CD14-positive monocyte (primary cell): Measurements from ENCODE around the gene CDK5RAP2. TPM values are rescaled to one million over a fixed set of nuclear protein-coding genes. Genes with fewer than 3 reads are reported as not detected.

Experiments
- DNase-seq, 3 donors: peaks; one replicate each; pipeline ENCODE4 v3.0.0-alpha.2; 2011 to 2022
- H2AFZ ChIP-seq: 2 replicates; pipeline ENCODE4 v1.6.0; 2012; ENCODE audit warnings: mild to moderate bottlenecking, low read depth, low read length, inconsistent platforms; ENCODE audit not compliant: insufficient read depth, poor library complexity, severe bottlenecking
- H3K27ac ChIP-seq, 2 donors: 1 replicate in 1 of 2; 2 replicates in 1 of 2; pipeline ENCODE4 v1.5.1; 2012 to 2013; ENCODE audit warnings: low read length in 2 of 2, control low read depth in 1 of 2, inconsistent platforms in 1 of 2, low read depth in 1 of 2, mild to moderate bottlenecking in 1 of 2
- H3K27me3 ChIP-seq, 2 donors: one replicate each; pipeline versions ENCODE4 v1.6.0 to v1.6.1; 2011 to 2013; ENCODE audit warnings: low read length in 2 of 2; ENCODE audit not compliant: control insufficient read depth in 2 of 2, insufficient read depth in 2 of 2
- H3K36me3 ChIP-seq, 2 donors: replicated peaks in 1 of 2; 1 replicate in 1 of 2; 2 replicates in 1 of 2; pipeline versions ENCODE4 v1.5.1 to v1.6.1; 2012 to 2013; ENCODE audit warnings: low read length in 2 of 2, control low read depth in 1 of 2, inconsistent platforms in 1 of 2, mild to moderate bottlenecking in 1 of 2; ENCODE audit not compliant: insufficient read depth in 2 of 2, control insufficient read depth in 1 of 2
- H3K4me1 ChIP-seq, 2 donors: 1 replicate in 1 of 2; 2 replicates in 1 of 2; pipeline versions ENCODE4 v1.5.1 to v1.6.1; 2012 to 2013; ENCODE audit warnings: low read length in 2 of 2, control low read depth in 1 of 2, inconsistent platforms in 1 of 2, mild to moderate bottlenecking in 1 of 2, moderate library complexity in 1 of 2; ENCODE audit not compliant: insufficient read depth in 2 of 2, control insufficient read depth in 1 of 2
- H3K4me2 ChIP-seq: replicated peaks from 2 replicates; pipeline ENCODE3; 2012; ENCODE audit warnings: low read length, moderate library complexity, mild to moderate bottlenecking; ENCODE audit not compliant: poor library complexity, severe bottlenecking; ENCODE audit errors: extremely low read depth
- H3K4me3 ChIP-seq, 3 experiments: fragments of 200-600 bp in 1 of 3; sonication (generic) in 1 of 3; replicated peaks in 1 of 3; 1 replicate in 2 of 3; 2 replicates in 1 of 3; pipeline ENCODE4 v1.5.1; 2011 to 2013; ENCODE audit warnings: low read length in 3 of 3, mild to moderate bottlenecking in 3 of 3, control low read depth in 2 of 3, low read depth in 2 of 3, inconsistent platforms in 1 of 3, moderate library complexity in 1 of 3
- H3K79me2 ChIP-seq: 2 replicates; pipeline ENCODE4 v1.6.0; 2012; ENCODE audit warnings: mild to moderate bottlenecking, control low read depth, inconsistent platforms, low read length, moderate library complexity; ENCODE audit not compliant: insufficient read depth
- H3K9ac ChIP-seq: 2 replicates; pipeline ENCODE4 v1.6.0; 2017; ENCODE audit warnings: low read length, mild to moderate bottlenecking; ENCODE audit not compliant: insufficient read depth, poor library complexity, severe bottlenecking
- H3K9me3 ChIP-seq, 2 donors: replicated peaks in 1 of 2; 1 replicate in 1 of 2; 2 replicates in 1 of 2; pipeline versions ENCODE4 v1.5.1 to v1.6.1; 2012 to 2013; ENCODE audit warnings: low read length in 2 of 2, control low read depth in 1 of 2; ENCODE audit not compliant: control insufficient read depth in 1 of 2, insufficient read depth in 1 of 2
- H4K20me1 ChIP-seq: 2 replicates; pipeline ENCODE4 v1.6.0; 2012; ENCODE audit warnings: mild to moderate bottlenecking, low read length, control low read depth, moderate library complexity; ENCODE audit not compliant: insufficient read depth
- H3K27ac Mint-ChIP-seq, 7 donors: one replicate each; pipeline ENCODE4 v1.8.0; 2020; ENCODE audit warnings: mild to moderate bottlenecking in 7 of 7, mixed read lengths in 7 of 7, moderate library complexity in 6 of 7, inconsistent platforms in 2 of 7
- H3K27me3 Mint-ChIP-seq, 3 donors: one replicate each; pipeline ENCODE4 v1.8.0; 2021 to 2022; ENCODE audit warnings: low read depth in 3 of 3, mild to moderate bottlenecking in 3 of 3, mixed read lengths in 3 of 3, moderate library complexity in 3 of 3, inconsistent platforms in 1 of 3
- H3K36me3 Mint-ChIP-seq, 2 donors: one replicate each; pipeline ENCODE4 v1.8.0; 2020; ENCODE audit warnings: mixed read lengths in 2 of 2, inconsistent platforms in 1 of 2, mild to moderate bottlenecking in 1 of 2
- H3K4me1 Mint-ChIP-seq: one replicate; pipeline ENCODE4 v1.8.0; 2020; ENCODE audit warnings: mild to moderate bottlenecking, mixed read lengths
- H3K4me3 Mint-ChIP-seq, 2 donors: one replicate each; pipeline ENCODE4 v1.8.0; 2020; ENCODE audit warnings: mild to moderate bottlenecking in 2 of 2, mixed read lengths in 2 of 2, moderate library complexity in 1 of 2
- H3K9me3 Mint-ChIP-seq, 7 donors: one replicate each; pipeline ENCODE4 v1.8.0; 2020 to 2022; ENCODE audit warnings: mixed read lengths in 7 of 7, mild to moderate bottlenecking in 6 of 7, moderate library complexity in 6 of 7, inconsistent platforms in 2 of 7
- CTCF ChIP-seq: fragments of 200-600 bp; IDR thresholded peaks from one replicate; pipeline ENCODE4 v1.8.0; 2022; ENCODE audit warnings: antibody characterized with exemption, mild to moderate bottlenecking
- WGBS: methylation state at CpG from one replicate; pipeline ENCODE4 v1.1.5; 2013; ENCODE audit warnings: missing lambda C conversion rate; ENCODE audit not compliant: insufficient coverage; 5-methylcytosine and 5-hydroxymethylcytosine counted together
- intact Hi-C, 2 donors: fragments of 100-400 bp; cut with micrococcal nuclease; formaldehyde crosslinking; loops; one replicate each; pipeline versions ENCODE4 v1.15.0 to v1.15.1; 2023
- polyA plus RNA-seq, 3 donors: library from polyadenylated mRNA; depleted of rRNA in 1 of 3; unstranded in 2 of 3; stranded (reverse) in 1 of 3; fragments of 300-500 nt in 2 of 3; fragments of >200 nt in 1 of 3; fragmentation: Illumina TruSeq in 2 of 3; gene quantifications; 1 replicate in 2 of 3; 2 replicates in 1 of 3; pipeline ENCODE4 v1.2.3, GENCODE V29; 2012 to 2021

Gene CDK5RAP2
- polyA plus RNA-seq, 3 donors, result 2.0 to 13.7 (median 6.1) TPM

- TF ChIP-seq CTCF, result no peak
- H2AFZ ChIP-seq, result no peak overlapping the region
- peak; percentile 5 to 17 (median 11) for DNase-seq
- H3K36me3 ChIP-seq, result peaks cover 24 to 73% of the 10 kb centered on the region in 2 donors
- no peaks in the 10 kb centered on the region for H4K20me1 ChIP-seq
- H3K4me1 Mint-ChIP-seq, result peaks cover 18% of the 10 kb centered on the region
- H3K9ac ChIP-seq, result no peak overlapping the region
- H3K27ac Mint-ChIP-seq, result peak overlapping the region in 4 of 7 donors; percentile 14 to 82 (median 32)
- H3K4me3 ChIP-seq, result no peak overlapping the region
- intact Hi-C loops, result no loop called here
- H3K27me3 ChIP-seq, result no peaks in the 10 kb centered on the region
- peaks cover 0 to 2% (median 0%) of the 10 kb centered on the region in 7 donors for H3K9me3 Mint-ChIP-seq
- peaks cover 66 to 67% of the 10 kb centered on the region in 2 donors for H3K36me3 Mint-ChIP-seq
- H3K4me2 ChIP-seq, result no peak overlapping the region
- WGBS, result 25% methylated on average over 7 of the region's 9 CpGs
- H3K27me3 Mint-ChIP-seq, result peaks cover 0 to 2% (median 0%) of the 10 kb centered on the region in 3 donors
- no peaks in the 10 kb centered on the region for H3K9me3 ChIP-seq
- H3K4me1 ChIP-seq, result peaks cover 0 to 6% of the 10 kb centered on the region in 2 donors
- no peaks in the 10 kb centered on the region for H3K79me2 ChIP-seq
- H3K27ac ChIP-seq, result peak overlapping the region in 1 of 2 donors; percentile 16
- no peak overlapping the region for H3K4me3 Mint-ChIP-seq
Measured at GRCh38 chr9:120436983-120437475, 142.9 kb downstream of the CDK5RAP2 start.

GRCh38 chr9:120436446-120436845 lies 143.5 kb downstream of the CDK5RAP2 start:
- Histone ChIP-seq H3K4me2 (no peak overlapping the region), H3K4me3 (no peak overlapping the region), H2AFZ (no peak overlapping the region), H4K20me1 (no peaks in the 10 kb centered on the region), H3K9me3 (no peaks in the 10 kb centered on the region), H3K4me1 (peaks cover 4 to 11% of the 10 kb centered on the region in 2 donors), H3K36me3 (peaks cover 24 to 67% of the 10 kb centered on the region in 2 donors), H3K27ac (no peak overlapping the region), H3K9ac (no peak overlapping the region), H3K79me2 (no peaks in the 10 kb centered on the region), H3K27me3 (no peaks in the 10 kb centered on the region)
- peaks cover 20% of the 10 kb centered on the region for H3K4me1 Mint-ChIP-seq
- H3K27me3 Mint-ChIP-seq, result peaks cover 0 to 2% (median 0%) of the 10 kb centered on the region in 3 donors
- peaks cover 0 to 2% (median 0%) of the 10 kb centered on the region in 7 donors for H3K9me3 Mint-ChIP-seq
- no peak overlapping the region for H3K4me3 Mint-ChIP-seq
- no CpG with 5 or more reads among the region's 3 CpGs for WGBS
- no peak for DNase-seq
- peaks cover 64 to 65% of the 10 kb centered on the region in 2 donors for H3K36me3 Mint-ChIP-seq
- intact Hi-C loops, result no loop called here
- H3K27ac Mint-ChIP-seq, result no peak overlapping the region
- TF ChIP-seq CTCF, result no peak
